Brain microvascular endothelial cell (primary cell): ENCODE measurements around the gene UFSP1.
"Not testable (repeated sequence)": the region's sequence is repeated elsewhere in the genome, so short reads cannot be mapped to it uniquely, and the experiment has no call there.

ENCODE experiments used
- DNase-seq: peaks from one replicate; pipeline ENCODE4 v3.0.0-alpha.2; 2020
- H3K27ac ChIP-seq: fragments of 250-450 bp; sonication (Bioruptor Pico); 2 replicates; pipeline ENCODE4 v1.5.1; 2020; ENCODE audit warnings: mild to moderate bottlenecking, moderate library complexity
- H3K27me3 ChIP-seq: fragments of 250-450 bp; sonication (Bioruptor Pico); replicated peaks from 2 replicates; pipeline ENCODE4 v1.5.1; 2020; ENCODE audit warnings: mild to moderate bottlenecking
- H3K36me3 ChIP-seq: fragments of 250-450 bp; sonication (Bioruptor Pico); replicated peaks from 2 replicates; pipeline ENCODE4 v1.5.1; 2020; ENCODE audit warnings: mild to moderate bottlenecking
- H3K4me3 ChIP-seq: 2 replicates; pipeline ENCODE4 v1.5.1; 2011; ENCODE audit warnings: low read depth, mild to moderate bottlenecking, control low read depth, low read length, moderate library complexity
- in situ Hi-C: cut with HindIII; loops from 2 replicates; pipeline ENCODE4 v1.10.0; 2017; ENCODE audit warnings: low sequenced_read_pairs, low pct_ligation_motif_present
- TF ChIP-seq, protein P1 (sequence below): IDR thresholded peaks from 2 replicates; pipeline ENCODE4 v1.5.1; 2011; ENCODE audit warnings: low read depth, mild to moderate bottlenecking, moderate library complexity, low read length, control low read depth, inconsistent platforms; ENCODE audit errors: missing control alignments

The UFSP1 gene

DNA sequence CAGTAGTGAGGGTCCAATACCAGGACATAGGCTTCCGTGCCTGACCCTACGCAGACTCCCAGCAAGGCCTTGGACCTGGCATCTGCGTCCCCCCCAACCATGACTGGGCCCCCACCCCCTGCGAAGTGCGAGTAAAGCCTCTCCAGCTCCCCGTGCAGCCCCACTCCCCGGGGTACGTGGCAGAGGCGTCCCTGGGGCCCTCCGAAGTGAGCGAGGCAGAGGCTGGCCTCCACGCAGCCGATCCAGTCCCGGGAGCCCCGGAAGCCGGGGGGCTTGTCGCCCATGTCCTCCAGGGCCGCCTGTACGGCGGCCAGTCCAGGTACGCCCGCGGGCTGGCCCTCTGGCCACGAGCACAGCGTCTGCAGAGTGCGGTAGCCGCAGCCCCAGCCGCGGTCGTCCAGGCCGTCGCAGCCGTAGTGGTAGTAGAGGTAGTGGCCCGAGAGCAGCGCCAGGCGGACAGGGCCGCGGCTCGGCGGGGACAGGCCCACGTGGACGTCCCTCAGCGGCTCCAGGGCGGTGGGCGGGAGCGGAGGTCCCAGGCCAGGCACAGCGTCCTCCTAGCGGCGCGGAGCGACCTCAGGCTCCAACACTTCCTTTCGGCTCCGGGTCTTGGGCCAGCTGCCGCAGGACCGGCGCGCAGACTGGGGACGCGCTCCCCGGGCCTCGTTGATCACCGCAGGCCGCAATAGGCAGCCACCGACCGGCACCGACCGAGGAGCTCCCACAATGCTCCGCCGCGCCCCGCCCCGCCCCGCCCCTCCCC, at the start of gene UFSP1:
Gene UFSP1 (minus strand): TSS at position 728 of the 763 bp plus-strand sequence. CDS start 444 bp downstream, at position 284.
- TF ChIP-seq, protein P1, sequence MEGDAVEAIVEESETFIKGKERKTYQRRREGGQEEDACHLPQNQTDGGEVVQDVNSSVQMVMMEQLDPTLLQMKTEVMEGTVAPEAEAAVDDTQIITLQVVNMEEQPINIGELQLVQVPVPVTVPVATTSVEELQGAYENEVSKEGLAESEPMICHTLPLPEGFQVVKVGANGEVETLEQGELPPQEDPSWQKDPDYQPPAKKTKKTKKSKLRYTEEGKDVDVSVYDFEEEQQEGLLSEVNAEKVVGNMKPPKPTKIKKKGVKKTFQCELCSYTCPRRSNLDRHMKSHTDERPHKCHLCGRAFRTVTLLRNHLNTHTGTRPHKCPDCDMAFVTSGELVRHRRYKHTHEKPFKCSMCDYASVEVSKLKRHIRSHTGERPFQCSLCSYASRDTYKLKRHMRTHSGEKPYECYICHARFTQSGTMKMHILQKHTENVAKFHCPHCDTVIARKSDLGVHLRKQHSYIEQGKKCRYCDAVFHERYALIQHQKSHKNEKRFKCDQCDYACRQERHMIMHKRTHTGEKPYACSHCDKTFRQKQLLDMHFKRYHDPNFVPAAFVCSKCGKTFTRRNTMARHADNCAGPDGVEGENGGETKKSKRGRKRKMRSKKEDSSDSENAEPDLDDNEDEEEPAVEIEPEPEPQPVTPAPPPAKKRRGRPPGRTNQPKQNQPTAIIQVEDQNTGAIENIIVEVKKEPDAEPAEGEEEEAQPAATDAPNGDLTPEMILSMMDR: no peak
- H3K4me3 ChIP-seq: peak within 1 kb of the TSS; percentile 69
- H3K36me3 ChIP-seq: peaks cover 46% of the 10 kb centered on the region
- no peaks in the 10 kb centered on the region for H3K27me3 ChIP-seq
- DNase-seq: no peak
- in situ Hi-C loops: no loop called here
- peak within 1 kb of the TSS; percentile 74 for H3K27ac ChIP-seq

DNA sequence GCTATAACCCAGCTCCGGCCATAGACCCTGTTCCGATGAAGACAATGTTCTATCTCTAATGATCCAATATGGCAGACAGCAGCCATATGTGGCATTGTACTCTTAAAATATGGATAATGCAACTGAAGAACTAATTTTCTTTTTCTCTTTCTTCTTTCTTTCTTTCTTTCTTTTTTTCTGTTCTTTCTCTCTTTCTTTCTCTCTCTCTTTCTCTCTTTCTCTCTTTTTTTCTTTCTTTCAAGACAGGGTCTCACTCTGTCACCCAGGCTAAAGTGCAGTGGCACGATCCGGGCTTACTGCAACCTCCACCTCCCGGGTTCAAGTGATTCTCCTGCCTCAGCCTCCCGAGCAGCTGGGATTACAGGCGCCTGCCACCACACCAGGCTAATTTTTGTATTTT, 46.7 kb upstream of the UFSP1 start:
- H3K36me3 ChIP-seq, H3K4me3 ChIP-seq, H3K27ac ChIP-seq, H3K27me3 ChIP-seq, in situ Hi-C loops, DNase-seq: not testable (repeated sequence)

DNA sequence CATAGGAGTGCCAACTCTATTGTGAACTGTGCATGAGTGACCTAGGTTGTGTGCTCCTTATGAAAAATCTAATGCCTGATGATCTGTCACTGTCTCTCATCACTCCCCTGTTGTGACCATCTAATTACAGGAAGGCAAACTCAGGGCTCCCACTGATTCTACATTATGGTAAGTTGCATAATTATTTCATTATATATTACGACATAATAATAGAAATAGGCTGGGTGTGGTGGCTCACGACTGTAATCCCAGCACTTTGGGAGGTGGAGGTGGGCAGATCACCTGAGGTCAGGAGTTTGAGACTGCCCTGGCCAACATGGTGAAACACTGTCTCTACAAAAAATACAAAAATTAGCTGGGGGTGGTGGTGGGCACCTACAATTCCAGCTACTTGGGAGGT, 45.9 kb upstream of the UFSP1 start:
- in situ Hi-C loops, DNase-seq, H3K27me3 ChIP-seq, H3K36me3 ChIP-seq, H3K27ac ChIP-seq, H3K4me3 ChIP-seq: not testable (repeated sequence)

DNA sequence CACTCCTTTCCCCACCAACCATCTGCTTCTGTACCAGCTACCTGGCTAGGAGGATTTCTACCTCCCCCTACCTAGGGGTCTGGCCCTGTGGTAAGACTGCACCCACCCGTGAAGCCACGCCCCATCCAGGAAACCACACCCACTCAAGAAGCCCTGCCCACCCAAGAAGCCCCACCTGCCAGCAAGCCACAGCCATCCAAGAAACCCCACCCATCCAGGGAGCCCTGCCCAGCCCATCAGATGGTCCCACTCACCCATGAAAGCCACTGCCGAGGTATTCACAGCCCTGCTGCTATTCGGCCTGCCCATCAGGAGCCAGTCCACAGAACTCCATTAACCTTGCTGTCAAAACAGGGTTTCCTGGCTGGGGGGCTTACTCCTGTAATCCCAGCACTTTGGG, 44.2 kb upstream of the UFSP1 start:
- Histone ChIP-seq H3K36me3 (no peaks in the 10 kb centered on the region), H3K27me3 (no peaks in the 10 kb centered on the region), H3K27ac (no peak overlapping the region), H3K4me3 (no peak overlapping the region)
- in situ Hi-C loops: no loop called here
- DNase-seq: no peak
- TF ChIP-seq, protein P1: no peak

DNA sequence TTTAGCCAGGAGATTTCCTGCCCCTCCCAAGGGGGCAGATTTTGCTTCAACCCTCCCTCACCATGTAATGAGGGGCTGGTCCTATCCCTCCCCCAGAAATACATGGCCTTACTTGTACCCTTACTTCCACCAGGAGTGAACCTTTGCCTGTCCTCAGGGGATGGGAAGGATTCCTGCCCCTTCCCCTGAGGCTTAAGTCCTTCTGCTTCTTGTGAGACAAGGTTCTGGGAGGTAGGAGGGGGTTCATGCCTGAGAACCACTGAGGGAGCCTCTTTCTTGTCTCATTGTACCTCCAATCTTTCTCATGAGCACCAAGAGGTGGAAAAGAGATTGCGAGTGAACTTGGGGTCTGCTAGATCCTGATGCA, 40.3 kb upstream of the UFSP1 start:
- H3K4me3 ChIP-seq: no peak overlapping the region
- no peaks in the 10 kb centered on the region for H3K27me3 ChIP-seq
- no peaks in the 10 kb centered on the region for H3K36me3 ChIP-seq
- TF ChIP-seq, protein P1: no peak
- DNase-seq: no peak
- in situ Hi-C loops: no loop called here
- H3K27ac ChIP-seq: no peak overlapping the region

DNA sequence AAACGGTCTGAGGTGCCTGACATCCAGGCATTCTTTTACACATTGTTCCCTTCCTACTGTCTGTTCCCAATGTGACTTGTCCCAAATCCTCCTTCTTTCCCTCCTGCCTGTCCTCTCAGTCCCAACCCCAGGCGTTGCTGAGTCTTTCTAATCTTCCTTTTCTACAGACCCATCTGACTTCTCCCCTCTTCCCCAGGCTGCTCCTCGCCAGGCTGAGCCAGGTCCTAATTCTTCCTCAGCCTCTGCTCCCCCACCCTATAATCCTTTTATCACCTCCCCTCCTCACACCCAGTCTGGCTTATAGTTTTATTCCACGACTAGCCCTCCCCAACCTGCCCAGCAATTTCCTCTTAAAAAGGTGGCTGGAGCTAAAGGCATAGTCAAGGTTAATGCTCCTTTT, 34.1 kb upstream of the UFSP1 start:
- in situ Hi-C loops, DNase-seq: not testable (repeated sequence)

DNA sequence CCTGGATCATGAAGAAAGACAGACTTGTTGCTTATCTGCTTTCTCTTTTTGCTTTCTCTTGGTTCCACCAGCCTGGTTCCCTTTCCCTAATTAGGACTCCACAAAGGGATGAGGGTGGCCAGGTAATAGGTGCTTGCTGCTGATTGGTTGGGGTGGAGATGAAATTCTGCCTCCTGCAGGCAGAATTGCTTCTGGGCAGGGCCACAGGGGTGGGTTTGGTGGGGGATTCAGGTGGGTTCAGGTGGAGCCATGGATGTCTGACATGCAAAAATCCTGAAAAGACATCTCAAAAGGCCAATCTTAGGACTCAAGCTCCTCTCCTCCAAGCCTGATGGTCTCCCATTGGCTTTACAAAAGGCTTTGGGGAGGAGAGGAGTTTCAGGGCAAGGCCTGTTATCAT, 31.5 kb upstream of the UFSP1 start:
- no peaks in the 10 kb centered on the region for H3K36me3 ChIP-seq
- H3K27ac ChIP-seq: no peak overlapping the region
- H3K4me3 ChIP-seq: no peak overlapping the region
- TF ChIP-seq, protein P1: no peak
- DNase-seq: no peak
- H3K27me3 ChIP-seq: no peaks in the 10 kb centered on the region
- in situ Hi-C loops: no loop called here

More for the DNA sequence above, 34.1 kb upstream of the UFSP1 start:
- not testable (repeated sequence) for H3K27ac ChIP-seq, H3K27me3 ChIP-seq, H3K4me3 ChIP-seq, H3K36me3 ChIP-seq

DNA sequence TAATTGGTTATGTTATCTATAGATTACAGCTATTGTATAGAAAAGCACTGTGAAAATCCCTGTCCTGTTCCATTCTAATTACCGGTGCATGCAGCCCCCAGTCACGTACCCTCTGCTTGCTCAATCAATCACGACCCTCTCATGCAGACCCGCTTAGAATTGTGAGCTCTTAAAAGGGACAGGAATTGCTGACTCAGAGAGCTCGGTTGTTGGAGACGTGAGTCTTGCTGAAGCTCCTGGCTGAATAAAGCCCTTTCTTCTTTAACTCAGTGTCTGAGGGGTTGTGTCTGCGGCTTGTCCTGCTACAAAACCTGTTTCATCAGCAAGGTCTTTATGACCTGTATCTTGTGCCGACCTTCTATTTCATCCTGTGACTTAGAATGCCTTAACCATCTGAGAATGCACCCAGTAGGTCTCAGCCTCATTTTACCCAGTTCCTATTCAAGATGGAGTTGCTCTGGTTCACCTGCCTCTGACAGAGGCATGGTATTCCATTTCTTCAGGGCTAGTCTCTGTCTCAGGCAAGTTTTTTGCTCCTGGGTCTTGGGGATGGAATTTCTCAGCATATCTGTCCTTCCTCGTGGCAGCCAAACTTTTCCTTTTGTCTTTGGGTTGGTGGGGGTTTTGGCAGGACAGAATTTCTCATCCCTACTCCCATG, 30.4 kb upstream of the UFSP1 start:
- DNase-seq, in situ Hi-C loops, H3K4me3 ChIP-seq, H3K36me3 ChIP-seq, H3K27me3 ChIP-seq, H3K27ac ChIP-seq: not testable (repeated sequence)

DNA sequence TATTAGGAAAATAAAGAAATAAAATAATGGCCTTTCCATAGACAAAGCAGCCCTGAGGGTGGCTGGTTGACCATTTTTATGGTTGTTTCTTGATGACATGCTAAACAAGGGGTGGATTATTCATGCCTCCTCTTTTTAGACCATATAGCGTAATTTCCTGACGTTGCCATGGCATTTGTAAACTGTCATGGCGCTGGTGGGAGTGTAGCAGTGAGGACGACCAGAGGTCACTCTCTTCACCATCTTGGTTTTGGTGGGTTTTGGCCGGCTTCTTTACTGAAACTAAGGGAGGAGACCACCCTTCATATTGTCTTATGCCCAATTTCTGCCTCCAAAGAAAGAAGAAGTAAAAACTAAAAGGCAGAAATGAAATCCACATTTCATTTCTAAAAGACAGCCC, 29.8 kb upstream of the UFSP1 start:
- in situ Hi-C loops, DNase-seq, H3K27me3 ChIP-seq, H3K27ac ChIP-seq, H3K36me3 ChIP-seq, H3K4me3 ChIP-seq: not testable (repeated sequence)
